ENCODE data around the gene PAXIP1. TPM values are rescaled to one million over a fixed set of nuclear protein-coding genes. Genes with fewer than 3 reads are reported as not detected.

The PAXIP1 gene
- total RNA-seq, 1 experiment from 2014 or later: 18.8 TPM

- no TSS peak for BruUV-seq (replicated peaks)
- CTCF ChIA-PET: no interaction called here
These were observed 91.9 kb downstream of the PAXIP1 start for GRCh38 chr7:154910977-154911376.

GRCh38 chr7:154910125-154910524 lies 92.8 kb downstream of the PAXIP1 start:
- Histone ChIP-seq H3K27me3 (ENCODE audit: insufficient read depth, low read depth) (peaks cover 91% of the 10 kb centered on the region), H3K4me3 (no peak overlapping the region), H3K79me2 (ENCODE audit: low read depth) (no peaks in the 10 kb centered on the region), H4K20me1 (ENCODE audit: insufficient read depth) (peaks cover 2% of the 10 kb centered on the region; the same call in 1 of the 2 replicates), H3K4me1 (replicated peaks; ENCODE audit: insufficient read depth) (no peaks in the 10 kb centered on the region), H3K36me3 (ENCODE audit: low read depth) (no peaks in the 10 kb centered on the region), H3K4me2 (no peak overlapping the region), H3F3A (ENCODE audit: insufficient read depth, low read depth) (no peaks in the 10 kb centered on the region), H3K9me2 (ENCODE audit: insufficient read depth) (no peaks in the 10 kb centered on the region), H3K9me3 (ENCODE audit: insufficient read depth, low read depth) (no peaks in the 10 kb centered on the region; the same call in 1 of the 2 replicates), H3K27ac (no peak overlapping the region), H2AFZ (no peak overlapping the region)
- TF ChIP-seq EZH2 (IDR thresholded peaks at IDR 0.05; ENCODE audit: low read depth): no peak
- TF ChIP-seq CTCF (conservative IDR thresholded peaks at IDR 0.05): no peak
- no TSS peak for BruUV-seq (replicated peaks)
- ChIA-PET CTCF (no interaction called here), POLR2A (ENCODE audit: unreplicated experiment) (no interaction called here)
- no peak for DNase-seq
- intact Hi-C loops (cut with micrococcal nuclease; ENCODE audit: unreplicated experiment): no loop called here

More at GRCh38 chr7:154910977-154911376, 91.9 kb downstream of the PAXIP1 start:
- POLR2A ChIA-PET (ENCODE audit: unreplicated experiment): no interaction called here
- Histone ChIP-seq H3K27me3 (ENCODE audit: insufficient read depth, low read depth) (peaks cover 91% of the 10 kb centered on the region), H3K4me1 (replicated peaks; ENCODE audit: insufficient read depth) (no peaks in the 10 kb centered on the region), H3K36me3 (ENCODE audit: low read depth) (no peaks in the 10 kb centered on the region), H3K4me3 (no peak overlapping the region), H4K20me1 (ENCODE audit: insufficient read depth) (peaks cover 2% of the 10 kb centered on the region; the same call in 1 of the 2 replicates), H3K79me2 (ENCODE audit: low read depth) (no peaks in the 10 kb centered on the region), H3K4me2 (no peak overlapping the region), H2AFZ (no peak overlapping the region), H3F3A (ENCODE audit: insufficient read depth, low read depth) (no peaks in the 10 kb centered on the region), H3K9me2 (ENCODE audit: insufficient read depth) (no peaks in the 10 kb centered on the region), H3K27ac (no peak overlapping the region), H3K9me3 (ENCODE audit: insufficient read depth, low read depth) (no peaks in the 10 kb centered on the region; the same call in 1 of the 2 replicates)
- no peak for DNase-seq
- intact Hi-C loops (cut with micrococcal nuclease; ENCODE audit: unreplicated experiment): no loop called here
- TF ChIP-seq EZH2 (IDR thresholded peaks at IDR 0.05; ENCODE audit: low read depth) (no peak), CTCF (conservative IDR thresholded peaks at IDR 0.05) (no peak)

- Histone ChIP-seq H3F3A (ENCODE audit: insufficient read depth, low read depth) (no peaks in the 10 kb centered on the region), H3K36me3 (ENCODE audit: low read depth) (no peaks in the 10 kb centered on the region), H3K27me3 (ENCODE audit: insufficient read depth, low read depth) (peaks cover 91% of the 10 kb centered on the region), H3K4me1 (replicated peaks; ENCODE audit: insufficient read depth) (no peaks in the 10 kb centered on the region), H3K4me3 (no peak overlapping the region), H3K9me2 (ENCODE audit: insufficient read depth) (no peaks in the 10 kb centered on the region), H3K9me3 (ENCODE audit: insufficient read depth, low read depth) (no peaks in the 10 kb centered on the region; the same call in 1 of the 2 replicates), H4K20me1 (ENCODE audit: insufficient read depth) (peaks cover 2% of the 10 kb centered on the region; the same call in 1 of the 2 replicates), H3K4me2 (no peak overlapping the region), H2AFZ (no peak overlapping the region), H3K79me2 (ENCODE audit: low read depth) (no peaks in the 10 kb centered on the region), H3K27ac (no peak overlapping the region)
- ChIA-PET CTCF (interaction anchor here (0.6 kb wide), 1 partner anchor 935 kb away, joined by 3 read pairs; no protein-coding TSS in a partner anchor), POLR2A (ENCODE audit: unreplicated experiment) (no interaction called here)
- intact Hi-C loops (cut with micrococcal nuclease; ENCODE audit: unreplicated experiment): no loop called here
- no TSS peak for BruUV-seq (replicated peaks)
- TF ChIP-seq EZH2 (IDR thresholded peaks at IDR 0.05; ENCODE audit: low read depth) (no peak), CTCF (conservative IDR thresholded peaks at IDR 0.05) (no peak)
- DNase-seq: no peak
These were observed 93.5 kb downstream of the PAXIP1 start for GRCh38 chr7:154909241-154910105.
